GM12872 (cell line): Measurements from ENCODE around the gene SOX2.

Experiments used
- CTCF ChIP-seq: IDR thresholded peaks from 3 replicates; pipeline ENCODE4 v1.5.1; 2011; ENCODE audit warnings: low read depth, mild to moderate bottlenecking, low read length, moderate library complexity; ENCODE audit not compliant: insufficient read depth

Gene SOX2

GRCh38 chr3:181725131-181725731, 13.5 kb downstream of the SOX2 start:
- no peak for TF ChIP-seq CTCF

- TF ChIP-seq CTCF, result no peak
These were observed 14.1 kb downstream of the SOX2 start for GRCh38 chr3:181725830-181726229.

GRCh38 chr3:181726351-181727330, 14.9 kb downstream of the SOX2 start:
- TF ChIP-seq CTCF, result no peak

- no peak for TF ChIP-seq CTCF
These were observed 15.8 kb downstream of the SOX2 start for GRCh38 chr3:181727341-181728032.

- TF ChIP-seq CTCF, result no peak
These were observed 17.0 kb downstream of the SOX2 start for GRCh38 chr3:181728470-181729340.

- no peak for TF ChIP-seq CTCF
These were observed 17.7 kb downstream of the SOX2 start for GRCh38 chr3:181729341-181729869.
